GM12878 (cell line): ENCODE results near the gene HTR3E. TPM values are rescaled to one million over a fixed set of nuclear protein-coding genes. Genes with fewer than 3 reads are reported as not detected.
A peak's percentile ranks its signal among the peaks of the same experiment; 100 is the strongest.

Source experiments
- ASH2L ChIP-seq: fragments of 300-600, 200-600 bp; sonication (generic); IDR thresholded peaks from 2 replicates; pipeline ENCODE4 v1.6.1; 2017; ENCODE audit warnings: low read depth, mild to moderate bottlenecking, borderline replicate concordance
- BCLAF1 ChIP-seq: fragments of 450-650 bp; IDR thresholded peaks from 2 replicates; pipeline ENCODE4 v1.6.1; 2017; ENCODE audit warnings: antibody characterized with exemption, mild to moderate bottlenecking, moderate library complexity
- IKZF1 ChIP-seq: fragments of 450-650 bp; conservative IDR thresholded peaks from 2 replicates; pipeline ENCODE4 v1.6.1; 2017; ENCODE audit warnings: antibody characterized with exemption, mild to moderate bottlenecking
- KDM1A ChIP-seq: fragments of 200-600 bp; sonication (generic); IDR thresholded peaks from 2 replicates; pipeline ENCODE4 v1.6.1; 2016; ENCODE audit warnings: borderline replicate concordance
- POU2F2 ChIP-seq: IDR thresholded peaks from 3 replicates; pipeline ENCODE4 v1.6.1; 2011; ENCODE audit warnings: low read depth, mild to moderate bottlenecking, low read length, borderline replicate concordance
- RFX5 ChIP-seq: IDR thresholded peaks from 2 replicates; pipeline ENCODE4 v1.6.1; 2011; ENCODE audit warnings: low read depth, low read length, improper control_type of control experiment
- SREBF1 ChIP-seq: IDR thresholded peaks from 2 replicates; pipeline ENCODE4 v1.6.1; 2012; ENCODE audit warnings: mild to moderate bottlenecking, low read length
- TBL1XR1 ChIP-seq: IDR thresholded peaks from 2 replicates; pipeline ENCODE4 v1.6.1; 2012; ENCODE audit warnings: low read depth, low read length, improper control_type of control experiment
- TCF7 ChIP-seq: IDR thresholded peaks from 2 replicates; pipeline ENCODE4 v1.6.1; 2014; ENCODE audit warnings: antibody characterized with exemption, borderline replicate concordance
- USF1 ChIP-seq: IDR thresholded peaks from 2 replicates; pipeline ENCODE4 v1.6.1; 2011; ENCODE audit warnings: borderline replicate concordance, low read depth, mild to moderate bottlenecking, moderate library complexity, mixed read lengths, low read length; ENCODE audit not compliant: insufficient read depth; ENCODE audit errors: extremely low read length
- YY1 ChIP-seq: IDR thresholded peaks from 2 replicates; pipeline ENCODE4 v1.6.1; 2011; ENCODE audit warnings: low read depth, mild to moderate bottlenecking, low read length
- ZBTB40 ChIP-seq: fragments of 450-650 bp; IDR thresholded peaks from 2 replicates; pipeline ENCODE4 v1.6.1; 2016; ENCODE audit warnings: mild to moderate bottlenecking, moderate library complexity, borderline replicate concordance
- polyA plus RNA-seq, 11 experiments: library from polyadenylated mRNA; depleted of rRNA in 4 of 11; unstranded in 6 of 11; stranded (reverse) in 5 of 11; fragments of >200 nt; fragmentation: Nextera tagmentation in 4 of 11; fragmentation: Illumina TruSeq in 1 of 11; extraction: Ambion mirVana in 4 of 11; extraction: Trizol in 1 of 11; gene quantifications; 1 replicate in 1 of 11; 2 replicates in 10 of 11; pipeline versions ENCODE4 v1.2.1 to v1.2.3, GENCODE V29; 2011 to 2016; ENCODE audit warnings: inconsistent platforms in 2 of 11, missing spikeins in 2 of 11, low read depth in 1 of 11
- total RNA-seq, 4 experiments: library from RNA; depleted of rRNA in 3 of 4; stranded (reverse); fragments of >200 nt in 3 of 4; fragmentation: Illumina TruSeq in 1 of 4; extraction: Trizol in 1 of 4; gene quantifications; 2 replicates each; pipeline versions ENCODE4 v1.2.1 to v1.2.3, GENCODE V29; 2013 to 2021
- TF ChIP-seq, protein P1 (sequence below): fragments of 450-650 bp; conservative IDR thresholded peaks from 2 replicates; pipeline ENCODE4 v1.6.1; 2017; ENCODE audit warnings: mild to moderate bottlenecking, moderate library complexity
- TF ChIP-seq, protein P2 (sequence below): IDR thresholded peaks from 2 replicates; pipeline ENCODE4 v1.6.1; 2012; ENCODE audit warnings: low read depth, low read length, improper control_type of control experiment
- TF ChIP-seq, protein P3 (sequence below): fragments of 150-350 bp; IDR thresholded peaks from 2 replicates; pipeline ENCODE4 v1.6.1; 2014; ENCODE audit warnings: mild to moderate bottlenecking, low read depth, low read length

Gene HTR3E
- total and polyA plus RNA-seq, 10 of the 15 experiments (the other 5 are each of a cell fraction or from before 2014, with no cell fraction given), result not detected

DNA sequence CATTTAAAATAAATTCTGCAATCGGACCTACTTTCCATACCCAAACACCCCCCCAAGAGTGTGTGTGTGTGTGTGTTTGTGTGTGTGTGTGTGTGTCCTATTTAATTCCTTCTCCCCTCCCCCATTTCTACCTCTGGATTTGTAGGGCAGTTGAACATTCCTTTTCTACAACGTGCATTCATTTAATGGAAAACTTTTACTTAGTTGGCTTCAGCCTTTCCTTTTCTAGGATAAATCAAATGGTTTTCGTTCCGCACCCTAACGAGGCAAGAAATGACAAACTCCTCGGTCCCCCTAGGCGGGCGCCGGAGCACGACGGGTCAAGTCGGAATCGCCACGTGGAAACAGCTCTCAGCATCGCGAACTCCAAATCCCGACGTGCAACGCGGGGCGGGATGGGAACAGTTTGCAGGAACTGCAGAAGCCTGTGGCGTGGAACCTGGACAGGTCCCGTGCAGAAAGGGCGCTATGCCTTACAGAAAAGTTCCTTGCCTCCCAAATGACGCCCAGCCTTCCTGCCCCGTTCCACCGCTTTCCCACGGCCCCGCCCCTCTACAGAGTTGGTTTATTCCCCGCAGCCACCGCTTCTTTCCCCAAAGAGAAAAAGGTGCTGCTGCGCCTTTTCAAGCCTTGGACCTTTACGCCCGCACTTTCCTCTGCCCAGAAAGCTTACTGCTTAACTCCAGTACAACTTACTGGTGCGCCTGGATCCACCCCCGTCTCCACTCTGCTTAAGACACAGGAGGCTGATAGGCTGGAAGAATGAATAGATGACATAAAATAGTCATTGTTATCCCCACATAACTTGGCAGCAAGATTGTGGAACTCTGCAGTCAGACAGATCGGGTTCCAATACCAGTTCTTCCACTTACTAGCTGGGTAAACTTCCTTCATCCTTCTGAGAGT is 37.2 kb downstream of the HTR3E start (continued):
- TF ChIP-seq, protein P1, sequence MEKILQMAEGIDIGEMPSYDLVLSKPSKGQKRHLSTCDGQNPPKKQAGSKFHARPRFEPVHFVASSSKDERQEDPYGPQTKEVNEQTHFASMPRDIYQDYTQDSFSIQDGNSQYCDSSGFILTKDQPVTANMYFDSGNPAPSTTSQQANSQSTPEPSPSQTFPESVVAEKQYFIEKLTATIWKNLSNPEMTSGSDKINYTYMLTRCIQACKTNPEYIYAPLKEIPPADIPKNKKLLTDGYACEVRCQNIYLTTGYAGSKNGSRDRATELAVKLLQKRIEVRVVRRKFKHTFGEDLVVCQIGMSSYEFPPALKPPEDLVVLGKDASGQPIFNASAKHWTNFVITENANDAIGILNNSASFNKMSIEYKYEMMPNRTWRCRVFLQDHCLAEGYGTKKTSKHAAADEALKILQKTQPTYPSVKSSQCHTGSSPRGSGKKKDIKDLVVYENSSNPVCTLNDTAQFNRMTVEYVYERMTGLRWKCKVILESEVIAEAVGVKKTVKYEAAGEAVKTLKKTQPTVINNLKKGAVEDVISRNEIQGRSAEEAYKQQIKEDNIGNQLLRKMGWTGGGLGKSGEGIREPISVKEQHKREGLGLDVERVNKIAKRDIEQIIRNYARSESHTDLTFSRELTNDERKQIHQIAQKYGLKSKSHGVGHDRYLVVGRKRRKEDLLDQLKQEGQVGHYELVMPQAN, result no peak
- TF ChIP-seq TBL1XR1 (0 out of 2 replicates have a peak, but pooled peaks have one; percentile 33), BCLAF1 (no peak), KDM1A (no peak), IKZF1 (peak; percentile 79), TCF7 (no peak), ZBTB40 (peak; percentile 70; the same call in 1 of the 2 replicates), USF1 (peak; percentile 36), RFX5 (no peak), ASH2L (no peak), YY1 (no peak; the same call in 1 of the 2 replicates), POU2F2 (no peak), SREBF1 (no peak)
- TF ChIP-seq, protein P2, sequence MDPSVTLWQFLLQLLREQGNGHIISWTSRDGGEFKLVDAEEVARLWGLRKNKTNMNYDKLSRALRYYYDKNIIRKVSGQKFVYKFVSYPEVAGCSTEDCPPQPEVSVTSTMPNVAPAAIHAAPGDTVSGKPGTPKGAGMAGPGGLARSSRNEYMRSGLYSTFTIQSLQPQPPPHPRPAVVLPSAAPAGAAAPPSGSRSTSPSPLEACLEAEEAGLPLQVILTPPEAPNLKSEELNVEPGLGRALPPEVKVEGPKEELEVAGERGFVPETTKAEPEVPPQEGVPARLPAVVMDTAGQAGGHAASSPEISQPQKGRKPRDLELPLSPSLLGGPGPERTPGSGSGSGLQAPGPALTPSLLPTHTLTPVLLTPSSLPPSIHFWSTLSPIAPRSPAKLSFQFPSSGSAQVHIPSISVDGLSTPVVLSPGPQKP, result no peak
- TF ChIP-seq, protein P3, sequence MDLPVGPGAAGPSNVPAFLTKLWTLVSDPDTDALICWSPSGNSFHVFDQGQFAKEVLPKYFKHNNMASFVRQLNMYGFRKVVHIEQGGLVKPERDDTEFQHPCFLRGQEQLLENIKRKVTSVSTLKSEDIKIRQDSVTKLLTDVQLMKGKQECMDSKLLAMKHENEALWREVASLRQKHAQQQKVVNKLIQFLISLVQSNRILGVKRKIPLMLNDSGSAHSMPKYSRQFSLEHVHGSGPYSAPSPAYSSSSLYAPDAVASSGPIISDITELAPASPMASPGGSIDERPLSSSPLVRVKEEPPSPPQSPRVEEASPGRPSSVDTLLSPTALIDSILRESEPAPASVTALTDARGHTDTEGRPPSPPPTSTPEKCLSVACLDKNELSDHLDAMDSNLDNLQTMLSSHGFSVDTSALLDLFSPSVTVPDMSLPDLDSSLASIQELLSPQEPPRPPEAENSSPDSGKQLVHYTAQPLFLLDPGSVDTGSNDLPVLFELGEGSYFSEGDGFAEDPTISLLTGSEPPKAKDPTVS, result no peak
